ENCODE measurements around the gene RAPGEF5.

Gene RAPGEF5

GRCh38 chr7:22356010-22356691 lies 803 bp downstream of the RAPGEF5 start:
- H3K27me3 ChIP-seq: no peaks in the 10 kb centered on the region
- peaks cover 14% of the 10 kb centered on the region for H3K36me3 ChIP-seq
- peak; percentile 58 for DNase-seq
- peaks cover 3% of the 10 kb centered on the region; the same call in 1 of the 2 replicates for H3K9me3 ChIP-seq
- H3K4me3 ChIP-seq (ENCODE audit: low read depth, low read length): peak overlapping the region; percentile 84
- TF ChIP-seq CTCF (IDR thresholded peaks at IDR 0.05; ENCODE audit: low read depth, low read length): no peak
- H3K4me1 ChIP-seq: peaks cover 20% of the 10 kb centered on the region

- peaks cover 22% of the 10 kb centered on the region for H3K4me1 ChIP-seq
- TF ChIP-seq CTCF (IDR thresholded peaks at IDR 0.05; ENCODE audit: low read depth, low read length): no peak
- DNase-seq: no peak
- peaks cover 14% of the 10 kb centered on the region for H3K36me3 ChIP-seq
- H3K9me3 ChIP-seq: no peaks in the 10 kb centered on the region; the same call in 1 of the 2 replicates
- H3K4me3 ChIP-seq (ENCODE audit: low read depth, low read length): peak overlapping the region; percentile 84
- H3K27me3 ChIP-seq: no peaks in the 10 kb centered on the region
These were observed 1.3 kb downstream of the RAPGEF5 start for GRCh38 chr7:22355620-22356009.

- no peaks in the 10 kb centered on the region for H3K9me3 ChIP-seq
- H3K4me3 ChIP-seq (ENCODE audit: low read depth, low read length): no peak overlapping the region
- peaks cover 32% of the 10 kb centered on the region for H3K4me1 ChIP-seq
- H3K36me3 ChIP-seq: peaks cover 14% of the 10 kb centered on the region
- no peaks in the 10 kb centered on the region for H3K27me3 ChIP-seq
- DNase-seq: no peak
- no peak for TF ChIP-seq CTCF (IDR thresholded peaks at IDR 0.05; ENCODE audit: low read depth, low read length)
These were observed 2.5 kb downstream of the RAPGEF5 start for GRCh38 chr7:22354462-22354861.

GRCh38 chr7:22352887-22353286 lies 4.1 kb downstream of the RAPGEF5 start:
- no peak for DNase-seq
- no peak overlapping the region for H3K4me3 ChIP-seq (ENCODE audit: low read depth, low read length)
- H3K9me3 ChIP-seq: no peaks in the 10 kb centered on the region
- peaks cover 41% of the 10 kb centered on the region for H3K4me1 ChIP-seq
- no peaks in the 10 kb centered on the region for H3K27me3 ChIP-seq
- no peak for TF ChIP-seq CTCF (IDR thresholded peaks at IDR 0.05; ENCODE audit: low read depth, low read length)
- peaks cover 22% of the 10 kb centered on the region for H3K36me3 ChIP-seq

- Histone ChIP-seq H3K36me3 (peaks cover 23% of the 10 kb centered on the region), H3K4me1 (peaks cover 40% of the 10 kb centered on the region), H3K9me3 (no peaks in the 10 kb centered on the region), H3K4me3 (ENCODE audit: low read depth, low read length) (0 out of 2 replicates have a peak overlapping the region, but pooled peaks have one; percentile 23), H3K27me3 (no peaks in the 10 kb centered on the region)
- DNase-seq: no peak
- TF ChIP-seq CTCF (IDR thresholded peaks at IDR 0.05; ENCODE audit: low read depth, low read length): no peak
These were observed 5.1 kb downstream of the RAPGEF5 start for GRCh38 chr7:22351878-22352277.

- H3K4me3 ChIP-seq (ENCODE audit: low read depth, low read length): peak overlapping the region; percentile 23
- H3K4me1 ChIP-seq: peaks cover 46% of the 10 kb centered on the region
These were observed 5.6 kb downstream of the RAPGEF5 start for GRCh38 chr7:22351329-22351692.

More at GRCh38 chr7:22351329-22351692, 5.6 kb downstream of the RAPGEF5 start:
- no peak for DNase-seq
- peaks cover 26% of the 10 kb centered on the region for H3K36me3 ChIP-seq
- no peaks in the 10 kb centered on the region for H3K27me3 ChIP-seq
- no peaks in the 10 kb centered on the region for H3K9me3 ChIP-seq
- no peak for TF ChIP-seq CTCF (IDR thresholded peaks at IDR 0.05; ENCODE audit: low read depth, low read length)
